H7 (cell line): ENCODE results near the gene DBX1. TPM values are rescaled to one million over a fixed set of nuclear protein-coding genes. Genes with fewer than 3 reads are reported as not detected.

ENCODE experiments used
- DNase-seq: peaks from one replicate; pipeline ENCODE4 v3.0.0; 2012
- H3K27me3 ChIP-seq: 2 replicates; pipeline ENCODE4 v1.6.0; 2011; ENCODE audit warnings: mild to moderate bottlenecking, low read length; ENCODE audit not compliant: control insufficient read depth, insufficient read depth
- H3K36me3 ChIP-seq: replicated peaks from 2 replicates; pipeline ENCODE4 v1.5.1; 2011; ENCODE audit warnings: low read length; ENCODE audit not compliant: control insufficient read depth, insufficient read depth
- H3K4me3 ChIP-seq: 2 replicates; pipeline ENCODE4 v1.5.1; 2011; ENCODE audit warnings: low read depth, mild to moderate bottlenecking, control low read depth, low read length, moderate library complexity; ENCODE audit not compliant: insufficient read depth
- total RNA-seq: library from RNA; depleted of rRNA; stranded (reverse); fragments of >200 nt; shearing (Covaris generic); gene quantifications from 2 replicates; pipeline ENCODE4 v1.2.3, GENCODE V29; 2014

Gene DBX1
- total RNA-seq, 1 experiment from 2014 or later: 0.59 TPM

GRCh38 chr11:20178976-20179375 lies 18.7 kb upstream of the DBX1 start:
- Histone ChIP-seq H3K27me3 (no peaks in the 10 kb centered on the region), H3K4me3 (no peak overlapping the region), H3K36me3 (no peaks in the 10 kb centered on the region)
- no peak for DNase-seq

DNA sequence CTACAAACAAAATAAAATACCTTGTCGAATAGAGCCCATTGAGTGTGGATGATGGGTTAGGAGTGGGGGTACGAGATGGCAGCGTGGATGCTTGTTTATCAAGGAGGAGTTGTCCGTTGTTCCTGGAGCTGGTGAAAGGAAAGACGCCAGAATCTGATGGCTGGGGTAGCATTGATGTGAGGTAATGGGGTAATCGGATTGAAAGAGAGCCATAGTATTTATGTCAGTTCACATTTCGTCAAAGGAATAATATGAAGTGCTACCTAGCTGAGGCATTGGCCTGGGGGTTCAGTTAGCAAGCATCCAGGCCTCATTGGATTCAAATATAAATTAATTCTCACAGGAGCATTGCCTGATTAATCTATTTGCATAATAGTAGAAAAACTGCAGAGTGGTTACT lies 16.9 kb upstream of the DBX1 start:
- Histone ChIP-seq H3K4me3 (no peak overlapping the region), H3K36me3 (no peaks in the 10 kb centered on the region), H3K27me3 (no peaks in the 10 kb centered on the region)
- no peak for DNase-seq

GRCh38 chr11:20172721-20173447 lies 12.6 kb upstream of the DBX1 start:
- Histone ChIP-seq H3K27me3 (peaks cover 1% of the 10 kb centered on the region; the same call in 1 of the 2 replicates), H3K36me3 (no peaks in the 10 kb centered on the region), H3K4me3 (no peak overlapping the region)
- no peak for DNase-seq

DNA sequence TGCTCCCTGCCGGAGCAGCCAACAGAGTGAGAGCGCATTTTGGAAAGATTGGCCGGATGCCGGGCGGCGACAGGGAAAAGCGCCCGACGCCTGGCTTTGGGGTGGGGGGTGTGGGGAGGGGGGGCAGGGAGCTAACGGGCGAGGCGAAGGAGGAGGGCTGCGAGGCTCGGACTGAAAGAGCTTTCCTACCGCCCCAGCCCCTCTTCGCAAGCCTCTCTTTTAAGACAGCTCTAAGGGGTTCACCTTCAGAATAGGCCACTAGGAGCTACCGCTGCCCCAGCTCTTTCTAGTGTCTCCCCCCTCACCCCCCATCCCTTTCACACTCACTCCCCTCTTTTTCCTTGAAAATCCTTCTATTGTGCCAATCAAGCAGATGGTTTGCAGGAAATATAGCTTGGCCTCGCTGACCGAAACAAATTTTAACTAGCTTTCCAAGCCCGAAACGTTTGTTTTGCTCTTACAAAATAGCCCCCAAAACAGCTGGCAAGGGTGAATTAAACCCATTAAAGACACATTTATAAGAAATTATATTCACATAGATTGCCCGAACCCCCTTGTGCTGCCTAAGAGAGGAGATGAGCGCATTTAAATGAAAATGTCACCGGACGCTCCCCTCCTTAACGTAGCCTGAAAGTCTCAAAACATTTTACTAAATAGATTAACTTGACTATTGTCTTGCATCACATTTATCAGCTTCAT lies 3.7 kb upstream of the DBX1 start:
- DNase-seq: peak; percentile 19
- no peaks in the 10 kb centered on the region for H3K36me3 ChIP-seq
- peak overlapping the region; percentile 46 for H3K4me3 ChIP-seq
- H3K27me3 ChIP-seq: peaks cover 85% of the 10 kb centered on the region

DNA sequence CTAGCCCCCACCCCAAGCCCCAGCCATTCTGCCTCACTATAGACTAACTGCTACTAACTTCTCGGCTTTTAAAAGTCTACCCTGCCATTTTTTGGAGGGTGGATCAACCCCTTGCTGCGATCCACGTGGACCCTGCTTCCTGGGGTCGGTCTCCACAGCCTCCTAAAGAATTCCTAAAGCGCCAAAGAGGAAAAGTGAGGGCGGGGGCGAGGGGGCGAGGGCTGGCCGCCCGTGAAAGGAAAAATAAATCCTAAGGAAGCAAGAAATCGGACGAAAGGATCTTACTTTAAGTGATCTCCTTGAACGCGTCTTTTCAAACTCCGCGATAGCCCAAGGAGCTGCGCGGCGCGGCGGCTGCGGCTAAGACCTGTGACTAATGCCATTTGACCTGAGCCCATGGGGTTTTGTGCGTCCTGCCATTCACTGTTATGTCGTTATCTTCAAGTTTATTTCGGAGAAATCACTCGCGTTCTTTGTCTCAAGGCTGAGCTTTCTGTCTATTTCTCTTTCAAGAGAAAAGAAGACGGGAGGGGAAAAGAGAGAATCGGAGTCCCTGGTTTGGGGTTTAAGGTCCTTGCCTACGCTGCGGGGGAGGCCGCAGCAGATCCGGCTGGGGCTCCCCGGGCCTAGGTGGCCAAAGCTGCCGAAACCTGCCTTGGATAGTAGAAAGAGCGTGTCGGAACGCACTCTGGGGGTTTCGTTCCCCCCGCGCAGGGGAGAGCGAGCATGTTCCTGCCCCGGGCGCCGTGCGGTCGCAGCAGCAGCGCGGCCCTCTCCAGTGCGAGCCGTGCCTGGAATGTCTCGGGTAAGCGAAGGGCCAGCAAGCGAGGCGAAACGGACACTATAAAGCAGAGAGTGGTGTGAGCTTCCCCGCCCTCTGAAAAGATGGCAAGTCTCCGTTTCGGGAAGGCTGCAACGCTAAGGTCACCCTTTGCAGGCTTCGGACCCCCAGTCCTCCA lies 2.8 kb upstream of the DBX1 start:
- peak overlapping the region; percentile 46 for H3K4me3 ChIP-seq
- DNase-seq: peak; percentile 83
- peaks cover 93% of the 10 kb centered on the region for H3K27me3 ChIP-seq
- no peaks in the 10 kb centered on the region for H3K36me3 ChIP-seq

- Histone ChIP-seq H3K27me3 (peaks cover 97% of the 10 kb centered on the region), H3K4me3 (peak overlapping the region; percentile 46), H3K36me3 (no peaks in the 10 kb centered on the region)
- peak; percentile 52 for DNase-seq
These were observed 1.9 kb upstream of the DBX1 start for GRCh38 chr11:20161923-20162744.

DNA sequence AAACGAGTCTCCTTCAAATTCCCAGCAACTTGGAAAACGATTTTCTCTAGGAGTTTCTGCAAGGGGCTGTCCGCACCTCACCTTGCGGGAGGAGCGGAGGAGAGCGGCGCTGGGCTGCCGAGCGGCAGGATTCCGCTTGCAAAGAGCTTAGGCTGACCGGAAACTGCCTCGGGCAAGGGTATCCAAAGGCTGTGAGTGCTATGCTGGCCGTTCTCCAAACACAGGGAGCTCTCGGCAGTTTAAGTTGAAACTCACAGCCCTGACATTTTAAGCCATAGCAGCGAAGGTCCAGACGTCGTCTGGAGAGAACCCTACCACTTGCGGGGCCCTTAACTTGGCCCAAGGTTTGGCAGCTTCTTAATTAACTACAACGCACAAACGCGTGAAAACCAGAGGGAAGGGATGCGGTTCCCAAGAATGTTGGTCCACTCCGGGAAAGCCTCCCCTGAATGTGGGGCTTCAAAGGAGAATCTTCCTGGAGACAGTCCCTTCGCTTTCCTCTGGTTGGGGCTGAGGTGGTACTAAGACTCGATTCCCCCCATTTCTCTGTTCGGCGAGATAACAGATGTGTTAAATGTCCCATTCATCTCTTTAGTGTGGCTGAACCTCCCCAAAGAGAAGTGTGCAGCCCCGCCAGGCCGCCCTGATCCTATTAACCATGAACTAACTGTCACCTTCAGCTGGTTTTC lies 1.1 kb upstream of the DBX1 start:
- Histone ChIP-seq H3K27me3 (peaks cover 98% of the 10 kb centered on the region), H3K36me3 (no peaks in the 10 kb centered on the region), H3K4me3 (peak overlapping the region; percentile 16)
- DNase-seq: peak; percentile 70

- Histone ChIP-seq H3K27me3 (peaks cover 100% of the 10 kb centered on the region), H3K4me3 (peak overlapping the region; percentile 12; the same call in 1 of the 2 replicates), H3K36me3 (no peaks in the 10 kb centered on the region)
- DNase-seq: peak; percentile 72
These were observed 551 bp downstream of the DBX1 start for GRCh38 chr11:20159466-20160381.

DNA sequence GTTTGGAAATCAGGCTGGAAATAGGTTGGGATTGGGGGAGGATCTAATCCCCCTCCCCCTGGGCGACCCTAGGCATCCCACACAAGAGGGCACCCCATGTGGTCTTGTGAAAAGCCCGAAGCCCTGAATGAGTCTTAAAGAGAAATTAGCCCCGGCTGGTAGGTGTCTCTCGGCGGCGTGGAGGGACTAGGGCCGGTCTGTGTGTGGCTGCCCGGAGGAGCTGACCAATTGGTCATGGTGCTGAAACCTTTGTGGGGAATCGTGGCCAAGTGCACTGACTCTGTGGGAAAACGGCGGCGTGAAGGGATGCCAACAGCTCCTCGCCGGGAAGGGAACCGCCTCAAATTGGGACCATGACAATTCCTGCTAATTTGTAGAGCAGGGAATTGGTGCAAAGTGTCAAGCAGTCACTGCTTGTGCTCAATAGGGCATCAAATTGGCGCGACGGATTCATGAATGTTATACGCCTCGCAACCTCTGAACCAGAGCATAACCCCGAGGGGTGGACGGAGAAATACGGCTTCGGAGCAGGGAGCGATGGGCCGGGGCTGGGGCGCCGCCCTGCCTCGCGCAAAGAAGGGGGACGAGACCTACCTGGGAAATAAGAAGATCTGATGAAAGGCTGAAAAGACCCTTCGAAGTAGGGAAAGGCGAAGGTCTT lies 1.5 kb downstream of the DBX1 start:
- Histone ChIP-seq H3K27me3 (peaks cover 93% of the 10 kb centered on the region), H3K4me3 (no peak overlapping the region), H3K36me3 (no peaks in the 10 kb centered on the region)
- DNase-seq: peak; percentile 87

DNA sequence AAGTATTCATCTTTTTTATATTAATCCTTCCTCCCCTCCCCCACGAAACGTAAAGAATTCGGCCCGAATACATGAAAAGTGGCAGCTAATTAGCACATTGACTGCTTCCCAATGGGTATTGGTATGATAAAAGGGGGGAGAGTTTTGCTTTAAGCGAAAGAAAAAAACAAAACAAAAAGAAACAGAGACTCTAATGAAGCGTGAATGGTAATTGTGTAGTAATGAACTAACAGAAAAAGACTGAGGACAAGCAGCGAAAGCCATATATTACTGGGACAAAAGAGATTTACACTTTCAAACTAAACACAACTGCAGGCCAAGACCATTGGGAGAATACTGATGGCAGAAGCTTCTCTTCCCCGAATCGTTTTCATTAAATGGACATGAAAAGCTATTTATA lies 2.5 kb downstream of the DBX1 start:
- Histone ChIP-seq H3K27me3 (peaks cover 83% of the 10 kb centered on the region), H3K4me3 (no peak overlapping the region), H3K36me3 (no peaks in the 10 kb centered on the region)
- peak; percentile 15 for DNase-seq

- H3K36me3 ChIP-seq: no peaks in the 10 kb centered on the region
- DNase-seq: no peak
- peaks cover 77% of the 10 kb centered on the region for H3K27me3 ChIP-seq
- H3K4me3 ChIP-seq: peak overlapping the region; percentile 73
These were observed 3.2 kb downstream of the DBX1 start for GRCh38 chr11:20156876-20157613.
